Occipital lobe (tissue), 2 donors: ENCODE data around the gene FRMD1. TPM values are rescaled to one million over a fixed set of nuclear protein-coding genes. Genes with fewer than 3 reads are reported as not detected.

Source experiments
- DNase-seq: peaks from one replicate; lab custom pipeline; 2025; lab: John Stamatoyannopoulos, UW
- total RNA-seq: library from RNA; depleted of rRNA; stranded (reverse); fragments of >200 nt; gene quantifications from one replicate; pipeline ENCODE4 v1.2.3, GENCODE V29; 2014

Gene FRMD1
- total RNA-seq, 1 donor from 2014 or later, result not detected

DNA sequence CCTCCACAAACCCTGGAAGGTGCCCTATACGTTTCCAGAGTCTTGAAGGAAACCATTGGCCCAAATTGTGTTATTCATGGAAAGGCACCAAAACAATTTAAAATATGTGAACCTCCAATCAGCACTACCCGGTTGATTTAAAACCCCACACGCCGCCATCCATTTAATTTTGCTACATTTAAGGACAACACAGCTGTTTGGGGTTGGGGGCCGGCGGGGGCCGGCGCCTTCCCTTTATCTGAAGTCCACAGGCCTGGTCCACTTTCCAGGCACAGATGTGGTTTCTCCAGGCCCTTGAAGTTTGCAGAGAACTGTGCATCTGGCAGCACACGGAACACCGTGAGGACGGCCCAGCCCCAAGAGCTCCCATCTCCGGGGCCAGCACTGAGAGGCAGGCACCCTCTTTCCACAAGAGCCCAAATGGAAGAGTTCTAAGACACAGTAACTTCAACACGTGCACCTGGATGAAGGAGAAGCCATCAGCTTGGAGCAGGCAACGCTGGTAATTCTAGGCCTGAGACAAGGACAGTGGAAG lies 16.8 kb upstream of the FRMD1 start:
- DNase-seq, result no peak

DNA sequence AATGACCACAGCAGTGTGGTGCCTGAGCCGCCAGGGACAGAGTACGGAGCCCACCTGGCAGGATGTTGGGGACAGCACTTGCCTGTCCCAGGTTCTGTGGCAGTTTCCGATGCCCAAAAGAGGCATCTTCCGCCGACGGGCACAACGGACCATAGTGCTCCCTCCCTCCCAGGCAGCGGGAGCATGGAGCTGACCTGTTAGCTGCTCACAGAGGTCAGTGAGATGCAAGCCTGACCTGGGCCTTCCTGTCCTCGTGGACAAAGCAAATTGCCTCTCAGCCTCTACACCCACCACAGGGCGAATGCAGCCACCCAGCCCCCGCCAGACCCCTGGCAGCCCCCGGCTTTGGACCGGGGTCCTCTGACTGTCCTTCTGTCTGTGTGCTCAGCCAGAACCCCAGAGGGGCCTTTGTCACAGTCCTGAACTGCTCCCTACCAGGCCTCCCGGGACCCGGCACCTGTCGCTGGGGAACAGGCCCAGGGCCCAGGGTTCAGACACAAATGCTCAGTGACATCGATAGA lies 16.2 kb upstream of the FRMD1 start:
- DNase-seq, result no peak

- DNase-seq, result no peak
Measured at GRCh38 chr6:168093634-168094033, 14.6 kb upstream of the FRMD1 start.

DNA sequence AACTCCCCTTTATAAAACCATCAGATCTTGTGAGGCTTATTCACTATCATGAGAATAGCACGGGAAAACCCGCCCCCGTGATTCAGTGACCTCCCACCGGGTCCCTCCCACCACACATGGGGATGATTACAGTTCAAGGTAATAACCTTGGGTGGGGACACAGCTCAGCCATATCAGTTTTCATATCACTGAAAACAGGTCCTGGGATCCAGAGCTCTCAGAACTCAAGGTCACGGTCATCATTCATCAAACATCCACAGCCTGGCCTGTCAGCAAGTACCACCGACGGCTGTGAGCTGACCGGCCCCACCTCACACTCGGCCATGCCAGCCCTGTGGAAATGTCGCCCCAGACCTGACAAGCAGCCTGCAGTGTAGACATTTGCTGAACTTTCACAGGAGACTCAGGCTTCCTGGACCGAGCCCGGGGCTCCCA lies 14.1 kb upstream of the FRMD1 start:
- no peak for DNase-seq

GRCh38 chr6:168092541-168092940 lies 13.5 kb upstream of the FRMD1 start:
- DNase-seq, result no peak

DNA sequence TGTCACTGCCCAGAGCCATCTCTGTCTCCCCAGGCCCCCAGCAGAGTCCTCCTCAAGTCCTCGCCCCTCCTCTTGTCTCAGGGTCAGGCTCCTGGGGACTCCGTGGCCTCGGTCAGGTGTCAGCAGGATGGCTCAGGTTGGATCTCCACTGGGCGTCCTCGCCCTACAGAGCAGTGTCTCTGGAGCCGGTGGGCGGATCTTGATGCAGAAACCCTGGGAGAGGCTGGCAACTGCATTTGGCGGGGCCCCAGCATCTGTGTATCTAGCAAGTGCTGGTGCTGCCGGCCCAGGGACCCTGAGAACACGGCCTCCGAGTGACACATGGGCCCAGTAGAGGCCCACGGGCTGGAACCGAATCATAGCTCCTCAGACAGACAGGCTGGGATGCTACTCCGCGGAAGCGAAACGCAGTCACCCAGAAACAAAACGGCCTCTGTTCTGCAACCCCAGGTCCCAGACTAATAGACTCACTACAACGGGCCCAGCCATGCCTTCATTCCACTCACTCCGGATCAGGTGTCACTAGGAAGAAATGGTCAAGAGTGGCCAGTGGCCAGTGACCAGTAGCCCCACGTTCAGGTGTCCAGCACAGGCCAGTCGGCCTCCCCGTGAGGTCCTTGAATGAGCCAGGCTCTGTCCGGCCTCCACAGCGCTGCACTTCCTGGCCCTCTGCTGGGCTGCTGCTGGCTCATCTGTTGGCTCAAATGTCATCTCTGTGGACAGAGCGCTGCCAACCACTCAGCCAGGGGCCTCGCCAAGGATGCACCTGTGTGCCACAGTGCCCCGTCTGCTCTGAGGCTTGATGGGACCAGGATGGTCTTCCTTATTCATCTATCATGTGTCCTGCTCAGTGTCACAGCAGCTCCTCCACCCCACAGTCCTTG lies 12.6 kb upstream of the FRMD1 start:
- DNase-seq, result no peak

GRCh38 chr6:168090706-168091105 lies 11.7 kb upstream of the FRMD1 start:
- no peak for DNase-seq

DNA sequence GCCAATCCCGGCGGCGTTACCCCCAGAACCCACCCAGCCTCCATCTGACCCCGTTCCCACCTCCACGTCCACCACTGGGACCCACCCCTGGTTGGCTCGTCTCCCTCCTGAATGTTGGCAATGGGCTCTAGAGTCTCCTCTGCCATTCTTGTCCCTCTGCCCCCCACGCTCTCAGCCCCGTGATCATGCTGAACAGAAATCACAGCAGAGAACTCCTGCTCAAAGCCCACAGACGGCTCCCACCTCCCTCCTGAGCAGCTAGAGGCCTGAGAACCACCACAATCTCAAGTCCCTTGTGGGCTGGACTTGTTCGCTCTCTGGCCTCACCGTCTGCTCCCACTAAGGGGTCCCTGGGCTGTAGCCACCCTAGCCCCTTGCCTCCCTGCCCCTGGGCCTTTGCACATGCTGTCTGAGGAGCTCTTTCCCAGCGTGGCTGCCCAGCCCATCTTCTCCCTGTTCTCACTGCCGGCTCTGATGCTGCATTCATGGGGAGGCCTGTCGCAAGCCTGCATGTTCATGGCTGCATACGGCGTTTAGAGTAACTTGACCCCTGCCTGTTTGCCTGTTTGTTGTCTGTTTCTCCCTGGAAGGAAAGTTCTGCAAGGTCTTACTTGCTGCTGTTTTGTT lies 11.2 kb upstream of the FRMD1 start:
- no peak for DNase-seq

GRCh38 chr6:168089186-168090063 lies 10.4 kb upstream of the FRMD1 start:
- no peak for DNase-seq

DNA sequence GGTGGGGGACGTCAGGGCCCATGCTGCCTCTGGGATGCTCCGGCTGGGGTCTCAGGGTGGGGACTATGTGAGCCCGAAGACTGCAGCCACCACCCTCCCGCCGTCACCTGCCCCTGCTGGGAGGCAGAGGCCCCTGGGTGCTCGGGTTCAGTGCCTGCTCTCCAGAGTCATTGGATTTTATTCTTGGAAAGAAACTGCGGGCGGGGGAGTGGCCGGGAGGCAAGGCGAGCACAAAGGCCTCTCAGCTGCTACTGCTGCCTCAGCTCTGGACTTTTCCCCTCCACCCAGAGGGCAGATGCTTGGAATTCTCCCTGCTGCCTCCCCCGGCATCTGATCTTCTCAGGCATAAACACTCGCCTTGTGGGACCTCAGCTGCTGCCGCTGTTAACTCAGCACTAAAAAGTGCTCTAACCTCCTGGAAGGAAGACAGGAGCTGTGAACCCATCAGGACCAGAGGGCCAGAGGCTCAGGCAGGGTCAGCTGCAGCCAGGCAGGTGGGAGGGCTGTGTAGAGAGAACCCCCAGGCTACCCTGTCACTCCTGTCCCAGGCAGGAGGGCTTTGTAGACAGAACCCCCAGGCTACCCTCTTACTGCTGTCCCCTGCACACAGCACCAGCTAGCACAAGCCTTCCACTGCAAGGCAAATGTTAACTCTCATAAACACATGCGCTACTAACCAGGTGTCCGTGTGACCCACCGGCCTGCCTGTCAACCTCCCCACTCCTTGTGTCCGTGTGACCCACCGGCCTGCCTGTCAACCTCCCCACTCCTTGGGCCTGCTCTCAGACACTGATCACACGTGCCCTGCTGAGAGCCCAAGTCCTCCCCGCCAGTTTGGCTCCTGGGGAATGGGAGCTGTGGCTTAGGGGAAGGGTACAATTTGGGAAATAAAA lies 9.4 kb upstream of the FRMD1 start:
- no peak for DNase-seq

DNA sequence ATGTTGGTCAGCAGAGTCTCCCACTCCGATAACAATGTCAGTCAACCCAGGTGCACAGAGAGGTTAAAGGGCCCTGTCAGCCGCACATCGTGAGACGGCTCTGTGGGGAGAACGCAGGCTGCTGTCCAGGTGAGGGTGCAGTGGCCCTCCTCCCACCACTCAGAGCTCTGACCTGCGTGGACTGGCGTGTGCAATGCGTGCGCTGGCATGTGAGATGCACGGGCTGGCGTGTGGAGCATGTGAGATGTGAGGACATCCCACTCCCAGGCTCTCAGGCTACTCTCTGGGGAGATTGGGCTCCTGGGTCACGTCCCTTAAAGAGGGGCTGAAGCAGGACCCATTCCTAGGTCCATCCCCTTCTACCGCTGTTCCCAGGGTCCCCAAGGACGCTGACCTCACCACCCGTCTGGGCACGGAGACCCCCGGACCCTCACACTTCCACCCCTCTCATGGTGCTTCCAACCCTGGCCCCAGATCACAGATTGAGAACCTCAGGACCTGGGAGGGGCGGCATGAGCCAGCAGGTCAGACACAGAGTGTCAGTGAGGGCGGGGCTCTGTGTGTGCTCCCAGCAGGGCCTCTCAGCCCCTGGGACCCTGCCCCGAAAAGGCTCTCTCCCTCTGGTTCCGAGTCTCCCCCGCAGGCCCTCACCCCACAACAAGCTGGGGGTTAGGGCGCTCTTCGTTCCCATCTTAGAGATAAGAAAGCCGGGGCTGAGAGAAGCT lies 8.6 kb upstream of the FRMD1 start:
- no peak for DNase-seq

DNA sequence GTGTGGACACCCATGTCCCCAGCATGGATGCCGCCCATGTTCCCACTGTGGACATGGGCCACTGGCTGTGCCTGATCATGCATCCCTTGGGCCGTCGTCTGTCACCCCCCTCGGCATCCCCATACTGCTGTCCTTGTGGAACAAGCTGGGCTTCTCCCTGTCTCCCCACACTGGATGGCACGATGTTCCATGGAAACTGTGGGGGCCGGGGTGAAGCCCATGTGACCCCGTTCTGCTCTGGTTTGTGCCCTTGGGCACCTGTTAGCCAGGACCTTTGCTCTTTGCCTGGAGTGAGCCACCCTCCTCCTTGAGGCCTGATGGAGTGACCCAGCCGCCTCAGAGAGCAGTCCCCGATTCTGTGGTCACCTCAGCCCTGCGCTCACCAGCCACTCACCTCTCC lies 7.6 kb upstream of the FRMD1 start:
- no peak for DNase-seq

- no peak for DNase-seq
Measured at GRCh38 chr6:168086066-168086465, 7.1 kb upstream of the FRMD1 start.

DNA sequence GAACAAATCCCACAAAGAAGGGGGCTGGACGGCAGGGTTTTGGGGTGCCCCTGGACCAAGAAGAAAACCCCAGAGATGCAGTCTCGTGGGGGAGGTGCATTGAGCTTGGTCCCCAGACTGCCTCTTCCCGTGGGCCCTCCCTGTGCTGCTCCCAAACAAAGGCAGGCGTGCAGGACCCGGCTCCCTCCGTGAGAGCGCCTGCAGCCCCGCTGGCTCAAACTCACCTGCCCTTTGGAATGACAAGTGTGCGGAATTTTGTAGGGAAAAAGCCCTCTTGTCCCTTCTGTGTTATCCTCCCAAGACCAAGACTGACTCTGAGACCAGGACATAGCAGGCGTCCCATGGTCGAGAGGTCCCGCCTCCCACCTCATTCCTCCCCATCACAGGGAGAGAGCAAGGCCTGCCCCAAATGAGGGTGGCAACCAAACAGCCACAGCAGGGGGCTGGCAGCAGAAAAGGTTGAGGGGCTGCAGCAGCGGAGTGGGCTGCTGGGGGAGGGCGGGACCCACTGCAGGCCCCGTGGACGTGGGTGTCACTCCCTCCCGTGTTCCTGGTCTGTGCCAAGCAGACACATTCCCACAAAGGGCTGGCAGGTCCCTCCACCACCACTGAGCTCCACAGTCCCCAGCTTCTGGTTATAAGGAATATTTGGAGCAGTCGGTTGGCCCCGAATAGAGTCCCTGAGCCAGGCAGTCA lies 5.6 kb upstream of the FRMD1 start:
- no peak for DNase-seq

- no peak for DNase-seq
Measured at GRCh38 chr6:168083514-168083885, 4.5 kb upstream of the FRMD1 start.

- no peak for DNase-seq
Measured at GRCh38 chr6:168082860-168083513, 4.0 kb upstream of the FRMD1 start.

DNA sequence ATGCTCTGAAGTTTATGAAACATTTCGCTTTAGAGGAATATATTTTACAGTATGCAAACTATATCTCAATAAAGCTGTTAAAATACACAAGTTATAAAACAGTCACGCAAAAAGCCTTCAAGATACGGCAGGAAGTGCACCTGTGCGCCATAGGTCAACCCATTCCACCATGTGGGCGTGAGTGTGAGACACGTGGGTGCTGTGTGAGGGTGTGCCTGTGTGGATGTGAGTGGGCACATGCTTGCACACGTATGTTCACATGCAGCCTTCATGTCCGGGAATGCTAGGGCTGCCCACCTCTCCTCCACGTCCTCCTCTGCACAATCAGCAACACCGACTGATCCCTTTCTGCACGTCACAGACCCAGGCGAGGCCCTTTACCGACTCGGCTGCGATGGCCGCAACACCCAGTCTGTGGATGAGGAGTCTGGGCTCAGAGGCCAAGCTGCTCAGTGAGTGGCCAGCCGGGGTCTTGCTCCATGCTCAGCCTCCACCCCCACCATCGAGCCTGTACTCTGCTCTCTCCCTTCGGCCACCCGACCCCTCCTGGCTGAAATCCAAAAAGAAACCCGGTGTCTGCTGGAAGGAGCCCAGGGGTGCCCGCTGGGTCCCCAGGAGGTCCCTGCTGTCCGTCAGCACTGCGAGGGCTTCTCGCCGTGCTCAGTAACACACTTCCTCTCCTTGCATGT lies 3.0 kb upstream of the FRMD1 start:
- DNase-seq, result no peak
